ENCODE results near the gene ATXN1L. TPM values are rescaled to one million over a fixed set of nuclear protein-coding genes. Genes with fewer than 3 reads are reported as not detected.
A peak's percentile ranks its signal among the peaks of the same experiment; 100 is the strongest.

The ATXN1L gene
- total RNA-seq, 1 donor from 2014 or later = 28.3 TPM

GRCh38 chr16:71869089-71869488 lies 23.3 kb downstream of the ATXN1L start:
- no peak for TF ChIP-seq CTCF (IDR thresholded peaks at IDR 0.05)
- H3K27ac Mint-ChIP-seq = no peak overlapping the region
- H3K36me3 Mint-ChIP-seq (ENCODE audit: low read depth) = peaks cover 59% of the 10 kb centered on the region
- DNase-seq = no peak
- H3K9me3 Mint-ChIP-seq = no peaks in the 10 kb centered on the region
- no peaks in the 10 kb centered on the region for H3K27me3 Mint-ChIP-seq
- ChIA-PET CTCF (no interaction called here), POLR2A (no interaction called here)
- no peak overlapping the region for H3K4me3 Mint-ChIP-seq
- intact Hi-C loops (cut with micrococcal nuclease) = no loop called here
- ATAC-seq (ENCODE audit: low read depth) = no peak
- H3K4me1 Mint-ChIP-seq = peaks cover 7% of the 10 kb centered on the region

GRCh38 chr16:71870818-71871217 lies 25.0 kb downstream of the ATXN1L start:
- no peak for TF ChIP-seq CTCF (IDR thresholded peaks at IDR 0.05)
- CTCF ChIA-PET = interaction anchor here (1.3 kb wide), 1 partner anchor 12 kb away, joined by 3 read pairs; no protein-coding TSS in a partner anchor
- POLR2A ChIA-PET = interaction anchor here (0.6 to 1.1 kb wide), 3 partner anchors 14 to 1571 kb away, joined by 3 read pairs; partner anchors contain the start of gene AP1G1
- no peak overlapping the region for H3K27ac Mint-ChIP-seq
- no peaks in the 10 kb centered on the region for H3K27me3 Mint-ChIP-seq
- H3K4me1 Mint-ChIP-seq = peaks cover 7% of the 10 kb centered on the region
- H3K9me3 Mint-ChIP-seq = no peaks in the 10 kb centered on the region
- intact Hi-C loops (cut with micrococcal nuclease) = no loop called here
- no peak overlapping the region for H3K4me3 Mint-ChIP-seq
- peaks cover 55% of the 10 kb centered on the region for H3K36me3 Mint-ChIP-seq (ENCODE audit: low read depth)
- DNase-seq (no peak), ATAC-seq (ENCODE audit: low read depth) (no peak)

DNA sequence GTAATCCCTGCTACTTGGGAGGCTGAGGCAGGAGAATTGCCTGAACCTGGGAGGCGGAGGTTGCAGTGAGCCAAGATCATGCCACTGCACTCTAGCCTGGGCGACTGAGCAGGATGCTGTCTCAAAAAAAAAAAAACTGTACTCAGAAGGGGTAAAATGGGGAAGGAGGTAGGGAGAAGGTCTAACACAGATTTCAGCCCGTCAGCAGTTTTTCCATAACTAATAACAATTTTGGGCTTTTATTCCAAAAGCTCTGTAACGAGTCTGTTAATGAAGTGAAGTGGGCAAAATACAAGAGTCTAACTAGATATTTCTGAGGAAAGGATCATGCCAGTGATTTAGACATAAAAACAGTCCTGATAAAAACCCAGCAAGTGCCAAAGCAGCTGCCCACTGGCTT lies 27.4 kb downstream of the ATXN1L start:
- Mint-ChIP-seq H3K9me3 (no peaks in the 10 kb centered on the region), H3K27ac (no peak overlapping the region), H3K27me3 (no peaks in the 10 kb centered on the region), H3K36me3 (ENCODE audit: low read depth) (peaks cover 54% of the 10 kb centered on the region), H3K4me1 (peaks cover 7% of the 10 kb centered on the region), H3K4me3 (no peak overlapping the region)
- intact Hi-C loops (cut with micrococcal nuclease) = no loop called here
- no peak for TF ChIP-seq CTCF (IDR thresholded peaks at IDR 0.05)
- ATAC-seq (ENCODE audit: low read depth) (no peak), DNase-seq (no peak)
- ChIA-PET POLR2A (no interaction called here), CTCF (interaction anchor here (2.2 kb wide), 1 partner anchor 9 kb away, joined by 10 read pairs; no protein-coding TSS in a partner anchor)

DNA sequence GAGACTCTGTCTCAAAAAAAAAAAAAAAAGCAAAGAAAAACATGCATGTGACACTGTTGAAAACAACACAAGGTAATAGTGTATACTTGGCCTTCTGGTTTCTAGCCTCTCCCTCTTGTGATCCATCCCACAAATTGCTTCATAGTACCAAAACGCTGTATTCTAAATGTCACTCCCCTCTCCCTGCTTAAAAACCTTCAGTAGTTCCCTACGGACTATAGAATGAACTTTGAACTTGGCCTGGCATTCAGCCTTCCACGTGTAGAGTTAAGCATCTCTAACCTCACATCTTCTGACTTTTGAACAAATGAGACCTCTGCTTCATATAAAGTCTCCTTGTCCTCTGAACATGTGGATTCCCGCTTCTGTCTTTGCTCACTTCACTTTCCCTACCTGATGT lies 33.1 kb downstream of the ATXN1L start:
- TF ChIP-seq CTCF (IDR thresholded peaks at IDR 0.05) = no peak
- H3K36me3 Mint-ChIP-seq (ENCODE audit: low read depth) = peaks cover 50% of the 10 kb centered on the region
- intact Hi-C loops (cut with micrococcal nuclease) = no loop called here
- H3K4me1 Mint-ChIP-seq = peaks cover 41% of the 10 kb centered on the region
- DNase-seq = no peak
- H3K9me3 Mint-ChIP-seq = no peaks in the 10 kb centered on the region
- no peaks in the 10 kb centered on the region for H3K27me3 Mint-ChIP-seq
- no peak for ATAC-seq (ENCODE audit: low read depth)
- POLR2A ChIA-PET = interaction anchor here (0.6 to 1.7 kb wide), 2 partner anchors 15 to 17 kb away, joined by 3 to 5 read pairs; partner anchors contain the start of gene IST1
- peak overlapping the region; percentile 71 for H3K27ac Mint-ChIP-seq
- no peak overlapping the region for H3K4me3 Mint-ChIP-seq
- CTCF ChIA-PET = no interaction called here

GRCh38 chr16:71880176-71880575 lies 34.4 kb downstream of the ATXN1L start:
- ChIA-PET CTCF (interaction anchor here (1.6 kb wide), 1 partner anchor 81 kb away, joined by 6 read pairs; no protein-coding TSS in a partner anchor), POLR2A (interaction anchor here (0.9 to 1.7 kb wide), 4 partner anchors 15 to 73 kb away, joined by 3 to 5 read pairs (median 4); partner anchors contain the start of gene IST1)
- peaks cover 46% of the 10 kb centered on the region for H3K36me3 Mint-ChIP-seq (ENCODE audit: low read depth)
- H3K4me3 Mint-ChIP-seq = no peak overlapping the region
- ATAC-seq (ENCODE audit: low read depth) = no peak
- peaks cover 49% of the 10 kb centered on the region for H3K4me1 Mint-ChIP-seq
- no peak for DNase-seq
- TF ChIP-seq CTCF (IDR thresholded peaks at IDR 0.05) = no peak
- H3K27me3 Mint-ChIP-seq = no peaks in the 10 kb centered on the region
- no peaks in the 10 kb centered on the region for H3K9me3 Mint-ChIP-seq
- intact Hi-C loops (cut with micrococcal nuclease) = loop anchor here (2.0 to 5.0 kb wide), 3 partner anchors 15 to 212 kb away; partner anchors contain the start of genes DHX38, IST1, PHLPP2 and TXNL4B
- peak overlapping the region; percentile 77 for H3K27ac Mint-ChIP-seq

All from activated B cell treated with CpG ODN at 0.5 μM for 24 hours (primary cell).